Urinary bladder (tissue), 4 donors: ENCODE data around the gene TOLLIP. TPM values are rescaled to one million over a fixed set of nuclear protein-coding genes. Genes with fewer than 3 reads are reported as not detected.
"Not testable (repeated sequence)": the region's sequence is repeated elsewhere in the genome, so short reads cannot be mapped to it uniquely, and the experiment has no call there.

Source experiments
- DNase-seq: peaks from one replicate; pipeline ENCODE4 v3.0.0-alpha.2; 2015; ENCODE audit errors: extremely low spot score
- H3K27ac ChIP-seq: one replicate; pipeline ENCODE4 v1.5.1; 2013; ENCODE audit warnings: low read depth, mild to moderate bottlenecking, moderate library complexity
- H3K36me3 ChIP-seq: one replicate; pipeline ENCODE4 v1.6.1; 2013; ENCODE audit warnings: mild to moderate bottlenecking, moderate library complexity; ENCODE audit not compliant: insufficient read depth
- H3K4me1 ChIP-seq: one replicate; pipeline ENCODE4 v1.6.1; 2013; ENCODE audit warnings: mild to moderate bottlenecking, moderate library complexity; ENCODE audit not compliant: insufficient read depth
- H3K4me3 ChIP-seq: one replicate; pipeline ENCODE4 v1.5.1; 2013; ENCODE audit warnings: low read depth, low read length
- WGBS: extraction: QIAGEN DNeasy Blood & Tissue Kit; methylation state at CpG from one replicate; pipeline ENCODE4 v1.1.7; 2013; 5-methylcytosine and 5-hydroxymethylcytosine counted together
- polyA plus RNA-seq: library from polyadenylated mRNA; stranded (reverse); fragments of 200-250 nt; gene quantifications from one replicate; pipeline ENCODE4 v1.2.3, GENCODE V29; 2013
- total RNA-seq: library from RNA; depleted of rRNA; stranded (reverse); fragments of >200 nt; gene quantifications from one replicate; pipeline ENCODE4 v1.2.3, GENCODE V29; 2014
- donor health status: healthy with polysubstance abuse.
- donor health status: healthy.

The TOLLIP gene
- total and polyA plus RNA-seq, 2 donors = 13.6 to 53.4 TPM

DNA sequence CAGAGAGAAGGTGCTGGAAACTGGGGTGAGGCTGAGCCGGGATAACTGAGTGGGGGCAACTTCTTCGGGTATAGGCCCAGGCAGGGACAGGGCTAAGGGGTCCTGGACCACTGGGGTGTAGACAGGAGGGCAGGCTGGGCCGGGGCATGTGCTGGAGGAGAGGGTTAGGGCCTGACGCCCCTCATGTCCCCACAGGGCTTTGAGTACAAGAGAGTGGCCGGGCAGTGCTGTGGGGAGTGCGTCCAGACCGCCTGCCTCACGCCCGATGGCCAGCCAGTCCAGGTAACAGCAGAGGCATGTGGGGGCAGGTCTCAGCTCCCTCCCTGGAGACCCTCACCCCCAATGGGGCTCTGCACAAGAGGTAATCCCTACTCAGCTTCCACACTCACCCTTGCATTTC is 49.9 kb downstream of the TOLLIP start:
- Histone ChIP-seq H3K27ac (no peak overlapping the region), H3K4me3 (no peak overlapping the region), H3K36me3 (no peaks in the 10 kb centered on the region), H3K4me1 (no peaks in the 10 kb centered on the region)
- no peak for DNase-seq
- WGBS = 83% methylated on average over 9 of the region's 9 CpGs

GRCh38 chr11:1259076-1259461 is 50.4 kb downstream of the TOLLIP start:
- no peaks in the 10 kb centered on the region for H3K4me1 ChIP-seq
- WGBS = 79% methylated on average over 7 of the region's 7 CpGs
- no peak overlapping the region for H3K4me3 ChIP-seq
- DNase-seq = no peak
- H3K27ac ChIP-seq = no peak overlapping the region
- no peaks in the 10 kb centered on the region for H3K36me3 ChIP-seq

GRCh38 chr11:1258401-1259075 is 50.9 kb downstream of the TOLLIP start:
- 64% methylated on average over 13 of the region's 13 CpGs for WGBS

GRCh38 chr11:1257916-1258315 is 51.5 kb downstream of the TOLLIP start:
- no peaks in the 10 kb centered on the region for H3K4me1 ChIP-seq
- no peak overlapping the region for H3K27ac ChIP-seq
- H3K4me3 ChIP-seq = no peak overlapping the region
- no peaks in the 10 kb centered on the region for H3K36me3 ChIP-seq
- DNase-seq = no peak
- 85% methylated on average over 16 of the region's 16 CpGs for WGBS

More at GRCh38 chr11:1258401-1259075, 50.9 kb downstream of the TOLLIP start:
- Histone ChIP-seq H3K27ac (no peak overlapping the region), H3K36me3 (no peaks in the 10 kb centered on the region), H3K4me1 (no peaks in the 10 kb centered on the region), H3K4me3 (no peak overlapping the region)
- no peak for DNase-seq

DNA sequence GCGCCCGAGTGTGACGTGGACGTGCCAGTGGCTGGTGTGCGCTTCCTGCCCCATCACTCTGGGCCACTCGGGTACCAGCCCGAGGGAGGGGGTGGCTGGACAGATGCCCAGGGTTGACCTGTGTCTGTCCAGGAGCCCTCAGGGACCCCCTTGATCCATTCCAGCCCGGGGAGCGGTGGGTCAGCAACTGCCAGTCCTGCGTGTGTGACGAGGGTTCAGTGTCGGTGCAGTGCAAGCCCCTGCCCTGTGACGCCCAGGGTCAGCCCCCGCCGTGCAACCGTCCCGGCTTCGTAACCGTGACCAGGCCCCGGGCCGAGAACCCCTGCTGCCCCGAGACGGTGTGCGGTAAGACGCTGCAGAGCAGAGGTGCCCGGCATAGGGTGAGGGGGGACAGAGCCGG is 52.1 kb downstream of the TOLLIP start:
- H3K36me3 ChIP-seq = no peaks in the 10 kb centered on the region
- no peak overlapping the region for H3K4me3 ChIP-seq
- DNase-seq = no peak
- 89% methylated on average over 27 of the region's 27 CpGs for WGBS
- no peaks in the 10 kb centered on the region for H3K4me1 ChIP-seq
- H3K27ac ChIP-seq = no peak overlapping the region

- Histone ChIP-seq H3K36me3 (no peaks in the 10 kb centered on the region), H3K4me3 (no peak overlapping the region), H3K27ac (no peak overlapping the region), H3K4me1 (no peaks in the 10 kb centered on the region)
- whole genome bisulfite sequencing = 48% methylated on average over 26 of the region's 26 CpGs
- no peak for DNase-seq
Measured at GRCh38 chr11:1256257-1257045, 53.0 kb downstream of the TOLLIP start.

GRCh38 chr11:1255151-1255550 is 54.3 kb downstream of the TOLLIP start:
- no peak overlapping the region for H3K4me3 ChIP-seq
- WGBS = 84% methylated on average over 24 of the region's 24 CpGs

DNA sequence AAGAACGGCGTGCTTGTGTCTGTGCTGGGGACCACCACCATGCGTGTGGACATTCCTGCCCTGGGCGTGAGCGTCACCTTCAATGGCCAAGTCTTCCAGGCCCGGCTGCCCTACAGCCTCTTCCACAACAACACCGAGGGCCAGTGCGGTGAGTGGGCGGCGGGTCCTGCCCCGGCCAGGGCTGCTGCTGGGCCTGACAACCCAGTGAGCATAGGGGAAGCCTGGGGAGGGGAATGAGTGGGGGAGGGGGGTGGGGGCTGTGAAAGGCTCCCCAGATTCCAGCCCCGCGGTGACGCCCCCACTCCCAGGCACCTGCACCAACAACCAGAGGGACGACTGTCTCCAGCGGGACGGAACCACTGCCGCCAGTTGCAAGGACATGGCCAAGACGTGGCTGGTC is 54.7 kb downstream of the TOLLIP start:
- Histone ChIP-seq H3K4me3 (no peak overlapping the region), H3K27ac (no peak overlapping the region), H3K4me1 (no peaks in the 10 kb centered on the region), H3K36me3 (no peaks in the 10 kb centered on the region)
- WGBS = 83% methylated on average over 19 of the region's 19 CpGs
- no peak for DNase-seq

More at GRCh38 chr11:1255151-1255550, 54.3 kb downstream of the TOLLIP start:
- no peaks in the 10 kb centered on the region for H3K36me3 ChIP-seq
- H3K4me1 ChIP-seq = no peaks in the 10 kb centered on the region
- no peak overlapping the region for H3K27ac ChIP-seq
- no peak for DNase-seq

GRCh38 chr11:1254086-1254648 is 55.3 kb downstream of the TOLLIP start:
- Histone ChIP-seq H3K27ac (no peak overlapping the region), H3K36me3 (no peaks in the 10 kb centered on the region), H3K4me1 (no peaks in the 10 kb centered on the region), H3K4me3 (no peak overlapping the region)
- 93% methylated on average over 22 of the region's 22 CpGs for WGBS
- DNase-seq = no peak

DNA sequence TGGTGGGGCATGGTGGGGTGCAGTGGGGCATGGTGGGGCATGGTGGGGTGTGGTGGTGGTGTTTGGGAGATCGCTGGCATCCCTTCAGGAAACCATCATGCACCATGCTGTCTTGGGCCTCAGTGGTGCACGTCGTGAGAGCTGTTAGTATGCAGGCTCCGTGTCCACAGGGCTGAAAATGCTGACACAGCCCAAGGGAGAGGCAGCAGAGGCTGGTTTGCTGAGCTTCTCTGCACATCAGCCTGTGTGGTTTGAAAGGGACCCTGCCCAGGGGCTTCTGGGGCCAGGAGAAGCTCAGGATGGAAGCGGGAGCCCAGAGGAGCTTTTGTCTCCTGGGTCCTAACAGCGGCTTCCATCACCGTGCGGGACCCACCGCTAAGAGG is 56.3 kb downstream of the TOLLIP start:
- Histone ChIP-seq H3K4me3 (no peak overlapping the region), H3K4me1 (no peaks in the 10 kb centered on the region), H3K27ac (no peak overlapping the region), H3K36me3 (no peaks in the 10 kb centered on the region)
- 86% methylated on average over 9 of the region's 9 CpGs for WGBS
- no peak for DNase-seq

DNA sequence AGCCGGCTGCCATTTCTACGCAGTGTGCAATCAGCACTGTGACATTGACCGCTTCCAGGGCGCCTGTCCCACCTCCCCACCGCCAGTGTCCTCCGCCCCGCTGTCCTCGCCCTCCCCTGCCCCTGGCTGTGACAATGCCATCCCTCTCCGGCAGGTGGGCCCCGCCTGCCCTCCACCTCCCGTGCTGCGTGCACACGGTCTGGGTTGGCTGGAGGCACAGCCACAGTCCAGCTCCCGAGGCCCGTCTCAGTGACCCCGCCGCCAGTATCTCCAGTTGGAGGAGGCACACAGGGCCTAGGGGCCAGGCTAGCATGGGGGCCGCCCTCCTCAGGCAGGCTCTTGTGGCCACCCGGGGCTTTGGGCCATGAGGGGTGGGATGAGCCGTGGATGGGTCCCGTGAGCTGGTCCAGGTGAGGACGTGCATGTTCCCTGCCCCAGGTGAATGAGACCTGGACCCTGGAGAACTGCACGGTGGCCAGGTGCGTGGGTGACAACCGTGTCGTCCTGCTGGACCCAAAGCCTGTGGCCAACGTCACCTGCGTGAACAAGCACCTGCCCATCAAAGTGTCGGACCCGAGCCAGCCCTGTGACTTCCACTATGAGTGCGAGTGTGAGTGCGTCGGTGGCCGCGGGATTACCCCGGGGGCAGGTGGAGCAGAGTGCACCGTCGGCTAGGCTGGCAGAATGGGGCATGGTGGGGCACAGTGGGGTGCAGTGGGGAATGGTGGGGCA is 56.9 kb downstream of the TOLLIP start:
- WGBS = 93% methylated on average over 38 of the region's 38 CpGs
- DNase-seq = no peak
- H3K36me3 ChIP-seq = no peaks in the 10 kb centered on the region
- H3K4me1 ChIP-seq = no peaks in the 10 kb centered on the region
- no peak overlapping the region for H3K27ac ChIP-seq
- H3K4me3 ChIP-seq = no peak overlapping the region

DNA sequence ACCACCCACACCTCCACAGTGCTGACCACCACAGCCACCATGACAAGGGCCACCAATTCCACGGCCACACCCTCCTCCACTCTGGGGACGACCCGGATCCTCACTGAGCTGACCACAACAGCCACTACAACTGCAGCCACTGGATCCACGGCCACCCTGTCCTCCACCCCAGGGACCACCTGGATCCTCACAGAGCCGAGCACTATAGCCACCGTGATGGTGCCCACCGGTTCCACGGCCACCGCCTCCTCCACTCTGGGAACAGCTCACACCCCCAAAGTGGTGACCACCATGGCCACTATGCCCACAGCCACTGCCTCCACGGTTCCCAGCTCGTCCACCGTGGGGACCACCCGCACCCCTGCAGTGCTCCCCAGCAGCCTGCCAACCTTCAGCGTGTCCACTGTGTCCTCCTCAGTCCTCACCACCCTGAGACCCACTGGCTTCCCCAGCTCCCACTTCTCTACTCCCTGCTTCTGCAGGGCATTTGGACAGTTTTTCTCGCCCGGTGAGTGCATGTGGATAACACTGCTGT is 58.1 kb downstream of the TOLLIP start:
- H3K36me3 ChIP-seq = no peaks in the 10 kb centered on the region
- no peak overlapping the region for H3K4me3 ChIP-seq
- WGBS = 95% methylated on average over 16 of the region's 16 CpGs
- no peak for DNase-seq
- no peak overlapping the region for H3K27ac ChIP-seq
- no peaks in the 10 kb centered on the region for H3K4me1 ChIP-seq

GRCh38 chr11:1250411-1250810 is 59.0 kb downstream of the TOLLIP start:
- not testable (repeated sequence) for H3K36me3 ChIP-seq, H3K4me1 ChIP-seq, H3K4me3 ChIP-seq, H3K27ac ChIP-seq, DNase-seq
- 95% methylated on average over 4 of the region's 12 CpGs for WGBS
